ENCODE data around the gene GH2.

Gene GH2

GRCh38 chr17:63830904-63831491 lies 50.7 kb downstream of the GH2 start:
- no peak overlapping the region for H3K27ac ChIP-seq (ENCODE audit: low read depth, low read length)
- H3K27me3 ChIP-seq (ENCODE audit: control insufficient read depth, insufficient read depth, low read length): no peaks in the 10 kb centered on the region
- H3K4me1 ChIP-seq (ENCODE audit: control insufficient read depth, insufficient read depth, low read length): peaks cover 8% of the 10 kb centered on the region
- no peaks in the 10 kb centered on the region for H3K9me3 ChIP-seq (ENCODE audit: control insufficient read depth, insufficient read depth, low read length)
- H3K36me3 ChIP-seq (ENCODE audit: control insufficient read depth, insufficient read depth, low read length): peaks cover 78% of the 10 kb centered on the region
- no peak overlapping the region for H3K9ac ChIP-seq (ENCODE audit: low read depth, low read length)
- no peak overlapping the region for H3K4me3 ChIP-seq (ENCODE audit: low read depth, low read length)

- Histone ChIP-seq H3K4me1 (ENCODE audit: control insufficient read depth, insufficient read depth, low read length) (peaks cover 12% of the 10 kb centered on the region), H3K9ac (ENCODE audit: low read depth, low read length) (no peak overlapping the region), H3K27me3 (ENCODE audit: control insufficient read depth, insufficient read depth, low read length) (no peaks in the 10 kb centered on the region), H3K4me3 (ENCODE audit: low read depth, low read length) (no peak overlapping the region), H3K27ac (ENCODE audit: low read depth, low read length) (no peak overlapping the region), H3K36me3 (ENCODE audit: control insufficient read depth, insufficient read depth, low read length) (peaks cover 80% of the 10 kb centered on the region), H3K9me3 (ENCODE audit: control insufficient read depth, insufficient read depth, low read length) (no peaks in the 10 kb centered on the region)
Observed at GRCh38 chr17:63830278-63830677, 51.5 kb downstream of the GH2 start.
